Hematopoietic multipotent progenitor cell treated with erythropoietin and hydrocortisone succinate and interleukin-3 and kit ligand, for 17 days (in vitro differentiated cells): ENCODE data around the gene TMED6.
"Not testable (repeated sequence)": the region's sequence is repeated elsewhere in the genome, so short reads cannot be mapped to it uniquely, and the experiment has no call there.

Source experiments
- DNase-seq: peaks from one replicate; pipeline ENCODE4 v3.0.0-alpha.2; 2015; ENCODE audit warnings: low spot score

The TMED6 gene

GRCh38 chr16:69301861-69302260 lies 49.7 kb downstream of the TMED6 start:
- no peak for DNase-seq

- no peak for DNase-seq
Observed at GRCh38 chr16:69301187-69301586, 50.4 kb downstream of the TMED6 start.

- no peak for DNase-seq
Observed at GRCh38 chr16:69298261-69298660, 53.3 kb downstream of the TMED6 start.

- not testable (repeated sequence) for DNase-seq
Observed at GRCh38 chr16:69296771-69297170, 54.8 kb downstream of the TMED6 start.

GRCh38 chr16:69294051-69294450 lies 57.5 kb downstream of the TMED6 start:
- no peak for DNase-seq

GRCh38 chr16:69293401-69293800 lies 58.2 kb downstream of the TMED6 start:
- no peak for DNase-seq
